B cell (primary cell): ENCODE data around the gene KRT75.

Experiments used
- EZH2 ChIP-seq: IDR thresholded peaks from 2 replicates; pipeline ENCODE4 v1.6.1; 2012; ENCODE audit warnings: borderline replicate concordance, low read depth, mild to moderate bottlenecking, moderate library complexity, low read length; ENCODE audit not compliant: insufficient read depth, poor library complexity, severe bottlenecking
- TF ChIP-seq, protein P1 (sequence below): fragments of 200-600 bp; IDR thresholded peaks from one replicate; pipeline ENCODE4 v1.8.0; 2022; ENCODE audit warnings: antibody characterized with exemption, mild to moderate bottlenecking

DNA sequence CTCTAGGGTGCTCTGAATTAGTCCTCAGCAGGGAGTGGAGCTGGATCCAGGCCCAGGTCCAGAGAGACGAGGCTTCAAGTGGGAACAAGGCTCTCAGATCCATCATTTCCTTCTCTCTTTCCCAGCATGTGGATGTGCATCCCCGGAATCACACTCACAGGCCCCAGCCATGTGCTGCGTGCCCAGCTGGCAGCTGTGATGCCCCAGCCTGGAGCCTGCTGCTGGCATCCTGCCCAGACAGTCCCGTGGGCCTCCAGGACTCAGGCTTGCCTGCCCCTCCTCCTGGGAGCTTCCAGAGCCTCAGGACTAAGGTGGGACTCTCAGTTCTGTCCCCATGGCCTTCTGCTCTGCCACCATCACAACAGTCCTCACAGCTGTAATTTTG lies 42.6 kb downstream of the KRT75 start:
- TF ChIP-seq, protein P1, sequence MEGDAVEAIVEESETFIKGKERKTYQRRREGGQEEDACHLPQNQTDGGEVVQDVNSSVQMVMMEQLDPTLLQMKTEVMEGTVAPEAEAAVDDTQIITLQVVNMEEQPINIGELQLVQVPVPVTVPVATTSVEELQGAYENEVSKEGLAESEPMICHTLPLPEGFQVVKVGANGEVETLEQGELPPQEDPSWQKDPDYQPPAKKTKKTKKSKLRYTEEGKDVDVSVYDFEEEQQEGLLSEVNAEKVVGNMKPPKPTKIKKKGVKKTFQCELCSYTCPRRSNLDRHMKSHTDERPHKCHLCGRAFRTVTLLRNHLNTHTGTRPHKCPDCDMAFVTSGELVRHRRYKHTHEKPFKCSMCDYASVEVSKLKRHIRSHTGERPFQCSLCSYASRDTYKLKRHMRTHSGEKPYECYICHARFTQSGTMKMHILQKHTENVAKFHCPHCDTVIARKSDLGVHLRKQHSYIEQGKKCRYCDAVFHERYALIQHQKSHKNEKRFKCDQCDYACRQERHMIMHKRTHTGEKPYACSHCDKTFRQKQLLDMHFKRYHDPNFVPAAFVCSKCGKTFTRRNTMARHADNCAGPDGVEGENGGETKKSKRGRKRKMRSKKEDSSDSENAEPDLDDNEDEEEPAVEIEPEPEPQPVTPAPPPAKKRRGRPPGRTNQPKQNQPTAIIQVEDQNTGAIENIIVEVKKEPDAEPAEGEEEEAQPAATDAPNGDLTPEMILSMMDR, result no peak
- no peak for TF ChIP-seq EZH2
